GM19328 (cell line): ENCODE results near the gene PPP1R12B.
"Not testable (repeated sequence)": the region's sequence is repeated elsewhere in the genome, so short reads cannot be mapped to it uniquely, and the experiment has no call there.

Experiments
- ATAC-seq: cut with Tn5 transposase; IDR thresholded peaks from one replicate; pipeline ENCODE4 v1.9.1; 2021; ENCODE audit warnings: mild to moderate bottlenecking, moderate library complexity; ENCODE audit not compliant: unreplicated experiment

Gene PPP1R12B

GRCh38 chr1:202473266-202474045, 125.0 kb downstream of the PPP1R12B start:
- ATAC-seq = not testable (repeated sequence)

DNA sequence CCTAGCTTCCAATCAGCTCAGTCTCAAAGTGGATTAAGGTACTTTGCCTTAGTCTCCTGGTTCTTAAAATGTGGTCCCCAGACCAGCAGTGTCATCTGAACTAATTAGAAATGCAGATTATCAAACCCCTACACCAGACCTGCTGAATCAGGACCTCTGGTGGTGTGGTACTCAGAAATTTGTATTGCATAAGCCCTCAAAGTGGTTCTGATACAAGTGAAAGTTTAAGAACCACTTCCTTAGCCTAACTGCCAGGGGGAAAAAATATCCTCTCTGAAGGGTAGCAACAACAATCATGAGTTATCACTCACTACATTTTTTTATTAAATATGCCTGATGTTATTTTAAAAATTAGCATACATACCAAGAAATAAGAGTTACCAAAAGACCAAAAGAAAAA, 131.2 kb downstream of the PPP1R12B start:
- ATAC-seq = not testable (repeated sequence)

- not testable (repeated sequence) for ATAC-seq
Measured at GRCh38 chr1:202480640-202481039, 132.1 kb downstream of the PPP1R12B start.

DNA sequence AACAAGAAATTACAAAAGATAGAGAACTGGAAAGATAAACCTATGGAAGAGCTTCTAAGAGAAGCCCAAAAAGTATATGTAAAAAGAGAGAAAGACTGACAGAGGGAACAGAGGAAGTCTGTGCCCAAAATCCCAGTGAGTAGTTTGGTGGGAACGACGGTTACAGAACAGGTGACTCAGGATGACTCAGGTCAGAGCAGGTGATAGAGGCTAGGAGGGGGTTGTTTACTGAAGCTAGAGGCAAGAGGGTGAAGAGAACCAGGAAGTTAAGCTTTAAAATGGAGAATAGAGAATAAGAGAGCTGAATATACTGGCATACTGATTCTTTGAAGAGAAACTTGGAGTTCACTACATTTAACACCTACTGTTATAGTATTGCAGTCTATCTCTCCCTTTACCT, 134.9 kb downstream of the PPP1R12B start:
- ATAC-seq = not testable (repeated sequence)

- ATAC-seq = not testable (repeated sequence)
Measured at GRCh38 chr1:202484032-202484431, 135.5 kb downstream of the PPP1R12B start.

DNA sequence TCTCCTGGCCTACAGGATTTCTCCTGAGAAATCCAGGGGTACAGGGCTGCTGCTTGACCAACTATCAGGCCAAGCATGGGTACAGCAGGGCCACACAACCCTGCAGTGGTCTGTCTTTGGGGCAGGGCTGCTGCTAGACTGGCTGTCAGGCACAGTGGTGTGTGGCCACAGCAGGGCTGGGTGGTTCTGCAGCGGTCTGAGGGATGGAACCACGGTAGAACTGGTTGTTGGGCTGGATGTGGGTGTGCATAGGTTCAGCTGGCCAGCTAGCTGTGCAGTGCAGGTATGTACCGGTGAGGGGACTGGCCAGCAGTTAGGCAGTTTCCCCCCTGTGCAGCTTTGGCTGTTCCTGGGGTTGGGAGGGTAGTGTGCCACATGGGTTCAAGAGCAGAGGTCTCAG, 136.3 kb downstream of the PPP1R12B start:
- ATAC-seq = not testable (repeated sequence)

- ATAC-seq = not testable (repeated sequence)
Measured at GRCh38 chr1:202488178-202488649, 139.7 kb downstream of the PPP1R12B start.

- ATAC-seq = not testable (repeated sequence)
Measured at GRCh38 chr1:202489101-202489500, 140.6 kb downstream of the PPP1R12B start.

GRCh38 chr1:202493112-202493511, 144.6 kb downstream of the PPP1R12B start:
- ATAC-seq = not testable (repeated sequence)

- no peak for ATAC-seq
Measured at GRCh38 chr1:202498542-202498941, 150.0 kb downstream of the PPP1R12B start.

DNA sequence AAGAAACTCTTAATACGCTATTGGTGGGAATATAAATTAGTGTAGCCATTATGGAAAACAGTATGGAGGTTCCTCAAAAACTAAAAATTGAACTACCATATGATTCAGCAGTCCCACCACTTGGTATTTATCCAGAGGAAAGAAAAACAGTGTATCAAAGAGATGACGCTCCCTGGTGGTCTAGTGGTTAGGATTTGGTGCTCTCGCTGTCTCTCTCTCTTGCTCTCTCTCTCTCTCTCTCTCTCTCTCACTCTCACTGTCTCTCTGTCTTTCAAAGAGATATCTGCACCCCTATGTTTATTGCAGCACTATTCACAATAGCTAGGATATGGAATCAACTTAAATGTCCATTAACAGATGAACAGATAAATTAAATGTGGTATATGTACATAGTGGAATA, 151.5 kb downstream of the PPP1R12B start:
- ATAC-seq = not testable (repeated sequence)

GRCh38 chr1:202501281-202501680, 152.8 kb downstream of the PPP1R12B start:
- ATAC-seq = no peak

GRCh38 chr1:202505356-202505755, 156.9 kb downstream of the PPP1R12B start:
- ATAC-seq = no peak

DNA sequence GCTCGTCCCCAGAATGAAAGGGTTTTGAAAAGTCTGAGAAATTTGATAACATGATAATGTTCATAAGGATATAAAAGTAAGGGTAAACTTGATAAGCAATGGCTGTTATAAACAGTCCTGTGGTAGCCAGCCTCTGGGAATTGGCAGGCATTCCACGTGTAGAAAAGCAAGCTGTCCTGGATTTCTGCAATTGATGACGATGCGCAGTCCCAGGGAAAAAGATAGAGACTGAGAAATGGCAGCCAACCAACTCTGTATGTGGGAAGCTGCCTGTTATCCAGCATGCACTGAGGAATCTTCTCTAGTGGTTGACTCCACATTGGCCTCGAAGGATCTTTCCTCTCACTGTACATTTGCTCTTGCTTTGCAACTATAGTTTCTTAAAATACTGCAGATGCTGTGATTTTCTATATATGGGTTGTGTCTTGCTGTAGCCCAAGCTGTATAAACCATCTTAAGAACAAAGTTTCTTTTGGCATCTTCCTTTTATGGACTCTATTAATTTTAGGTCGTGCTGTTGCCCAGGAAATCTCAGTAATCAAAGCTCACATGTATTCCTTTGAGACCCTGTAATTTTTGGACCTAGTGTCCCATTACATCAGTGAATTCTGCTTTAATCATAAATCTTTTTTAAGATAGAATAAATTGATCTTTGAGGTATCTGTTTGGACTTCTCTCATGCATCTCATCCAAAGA, 157.5 kb downstream of the PPP1R12B start:
- not testable (repeated sequence) for ATAC-seq

GRCh38 chr1:202508863-202509262, 160.4 kb downstream of the PPP1R12B start:
- not testable (repeated sequence) for ATAC-seq

DNA sequence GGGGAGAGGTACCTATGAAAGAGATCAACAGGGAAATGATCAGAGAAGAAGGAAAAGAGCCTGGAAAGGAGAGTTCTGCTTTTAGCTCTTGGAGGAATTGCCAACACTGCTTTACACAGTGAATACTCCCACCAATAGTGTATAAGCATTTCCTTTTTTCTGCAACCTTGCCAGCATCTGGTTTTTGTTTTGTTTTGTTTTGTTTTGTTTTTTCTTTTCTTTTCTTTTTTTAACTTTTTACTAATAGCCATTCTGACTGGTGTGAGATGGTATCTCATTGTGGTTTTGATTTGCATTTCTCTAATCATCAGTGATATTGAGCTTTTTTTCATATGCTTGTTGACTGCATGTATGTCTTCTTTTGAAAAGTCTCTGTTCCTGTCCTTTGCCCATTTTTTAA, 165.4 kb downstream of the PPP1R12B start:
- not testable (repeated sequence) for ATAC-seq

GRCh38 chr1:202516434-202516877, 168.0 kb downstream of the PPP1R12B start:
- ATAC-seq = no peak

DNA sequence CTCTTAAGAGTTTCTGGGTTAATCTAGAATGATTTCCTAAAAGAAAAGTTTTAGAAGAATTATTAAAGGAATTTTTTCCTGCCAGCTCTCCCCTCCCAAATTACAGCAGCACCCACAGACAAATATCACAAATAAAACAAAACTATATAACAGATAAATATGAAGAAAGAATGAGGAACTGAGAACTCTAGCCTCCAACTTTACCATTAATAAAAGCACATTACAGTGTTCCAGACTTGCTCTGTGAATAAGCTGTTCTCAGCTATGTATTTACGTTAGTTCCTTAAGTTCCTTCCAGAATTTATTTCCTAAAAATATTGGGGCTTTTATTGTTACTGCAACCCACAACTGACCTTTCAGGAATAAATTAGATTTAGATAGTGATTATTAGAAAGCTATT, 168.6 kb downstream of the PPP1R12B start:
- not testable (repeated sequence) for ATAC-seq

- ATAC-seq = not testable (repeated sequence)
Measured at GRCh38 chr1:202518180-202518579, 169.7 kb downstream of the PPP1R12B start.

- not testable (repeated sequence) for ATAC-seq
Measured at GRCh38 chr1:202518905-202519304, 170.4 kb downstream of the PPP1R12B start.

DNA sequence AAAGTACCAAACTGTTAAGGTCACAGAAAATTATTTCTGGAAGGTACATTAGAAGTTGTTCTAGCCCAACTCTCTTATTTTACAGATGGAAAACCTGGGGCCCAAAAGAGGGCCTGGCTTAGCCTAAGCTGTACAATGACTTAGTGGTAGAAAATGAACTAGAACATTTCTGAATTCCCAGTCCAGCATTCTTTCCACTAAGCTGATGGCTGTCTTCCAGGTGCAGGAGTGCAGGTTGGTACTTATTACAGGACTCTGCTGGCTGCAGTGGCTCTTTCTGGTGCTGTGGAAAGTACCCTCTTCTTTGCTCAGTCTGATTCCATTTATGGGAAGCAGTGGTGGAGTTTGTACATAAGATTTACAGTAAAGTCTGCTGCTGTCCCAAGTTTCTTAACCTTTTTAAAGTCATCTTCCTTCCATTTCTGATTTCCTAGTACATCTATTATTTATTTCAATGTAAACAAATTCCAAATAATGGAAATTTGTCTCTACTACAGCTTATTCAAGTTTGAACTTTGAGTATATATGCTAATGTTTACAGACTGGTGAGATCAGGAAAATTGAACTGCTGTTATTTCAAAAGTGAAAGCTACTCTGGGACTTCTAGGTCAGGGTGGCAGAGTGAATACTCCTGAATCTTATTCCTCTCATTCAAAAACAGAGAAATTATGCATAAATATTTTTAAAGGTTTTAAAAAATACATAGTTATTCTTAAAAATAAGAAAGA, 171.8 kb downstream of the PPP1R12B start:
- ATAC-seq = not testable (repeated sequence)
